Measurements from ENCODE around the gene CCDC85A. TPM values are rescaled to one million over a fixed set of nuclear protein-coding genes. Genes with fewer than 3 reads are reported as not detected.

Gene CCDC85A
- total and polyA plus RNA-seq, 2 of the 8 experiments (the other 6 are each of a cell fraction or from before 2014, with no cell fraction given), result 0.20 TPM; not detected in 1

- no peak overlapping the region for H3K4me3 ChIP-seq (ENCODE audit: extremely low read depth in 1 of 4, insufficient read depth in 2 of 4, low read depth in 3 of 4, low read length in 4 of 4)
- H2BK20ac ChIP-seq (ENCODE audit: low read length), result no peak overlapping the region
- H4K8ac ChIP-seq (ENCODE audit: extremely low read depth, insufficient read depth, low read length), result no peak overlapping the region
- H3K23me2 ChIP-seq (ENCODE audit: low read depth, low read length), result no peaks in the 10 kb centered on the region; the same call in 1 of the 2 replicates
- H3K27me3 ChIP-seq (replicated peaks in 1 of 4; ENCODE audit: control insufficient read depth in 3 of 4, extremely low read depth in 1 of 4, insufficient read depth in 3 of 4, low read length in 3 of 4), result no peaks in the 10 kb centered on the region
- H3K23ac ChIP-seq (ENCODE audit: insufficient read length), result no peak overlapping the region
- no peak overlapping the region for H2BK5ac ChIP-seq (ENCODE audit: low read depth, low read length)
- H3K4ac ChIP-seq (replicated peaks; ENCODE audit: insufficient read length, low read depth, low read length), result no peak overlapping the region
- H2BK12ac ChIP-seq (ENCODE audit: low read depth, low read length), result no peak overlapping the region
- H4K20me1 ChIP-seq (replicated peaks in 1 of 2; ENCODE audit: control insufficient read depth in 1 of 2, insufficient read depth in 2 of 2, low read length in 2 of 2), result no peaks in the 10 kb centered on the region
- H3K14ac ChIP-seq (ENCODE audit: insufficient read length), result no peak overlapping the region
- H2AFZ ChIP-seq (ENCODE audit: low read length), result no peak overlapping the region
- POLR2A ChIA-PET (ENCODE audit: partially characterized antibody), result no interaction called here
- H3K36me3 ChIP-seq (ENCODE audit: control insufficient read depth in 2 of 4, insufficient read depth in 4 of 4, low read length in 3 of 4), result no peaks in the 10 kb centered on the region
- 68% methylated on average over 2 of the region's 2 CpGs; no CpG with 5 or more reads in 1 of the 2 experiments for WGBS, 2 experiments (ENCODE audit: extremely low coverage in 1 of 2, insufficient coverage in 1 of 2, insufficient read length in 1 of 2, insufficient replicate concordance in 2 of 2, low coverage in 1 of 2, low lambda C conversion rate in 2 of 2, missing lambda C conversion rate in 1 of 2)
- FAIRE-seq (no peak), DNase-seq (ENCODE audit: low read depth in 1 of 2, low spot score in 2 of 2) (no peak)
- H2BK120ac ChIP-seq (replicated peaks; ENCODE audit: low read depth, low read length), result no peak overlapping the region
- no peaks in the 10 kb centered on the region for H3K79me1 ChIP-seq (ENCODE audit: low read depth, low read length)
- no peak overlapping the region for H2AK5ac ChIP-seq (ENCODE audit: low read depth, low read length)
- H3K27ac ChIP-seq (ENCODE audit: low read depth, low read length), result no peak overlapping the region
- H3K79me2 ChIP-seq (ENCODE audit: control insufficient read depth in 1 of 2, insufficient read depth in 2 of 2, low read length in 2 of 2), result no peaks in the 10 kb centered on the region
- no peak overlapping the region for H3K4me2 ChIP-seq (ENCODE audit: insufficient read depth in 1 of 2, low read depth in 2 of 2, low read length in 2 of 2)
- no peak overlapping the region for H3K18ac ChIP-seq (ENCODE audit: extremely low read depth, low read length)
- H3K56ac ChIP-seq (replicated peaks; ENCODE audit: insufficient read length, low read depth, low read length), result no peak overlapping the region
- H3K9me3 ChIP-seq (ENCODE audit: insufficient read depth in 2 of 2, low read depth in 1 of 2, low read length in 1 of 2), result no peaks in the 10 kb centered on the region
- peaks cover 0 to 6% (median 1%) of the 10 kb centered on the region in 4 experiments; a peak in 1 of 7 replicates for H3K4me1 ChIP-seq (replicated peaks in 1 of 4; ENCODE audit: control insufficient read depth in 3 of 4, insufficient read depth in 4 of 4, low read length in 3 of 4)
- CTCF ChIA-PET (ENCODE audit: partially characterized antibody), result interaction anchor here (0.6 kb wide), 1 partner anchor 79 kb away, joined by 3 read pairs; no protein-coding TSS in a partner anchor
- no peak overlapping the region for H4K91ac ChIP-seq (replicated peaks; ENCODE audit: insufficient read length, low read length)
- H2BK15ac ChIP-seq (ENCODE audit: low read length), result no peak overlapping the region
- no peak overlapping the region for H3K9ac ChIP-seq (replicated peaks in 1 of 4; ENCODE audit: extremely low read depth in 1 of 4, low read depth in 3 of 4, low read length in 3 of 4)
- no peak for TF ChIP-seq SUZ12 (IDR thresholded peaks at IDR 0.05; ENCODE audit: low read length)
- no peak for TF ChIP-seq POLR2A (IDR thresholded peaks at IDR 0.05; ENCODE audit: control extremely low read depth in 1 of 2, low read depth in 2 of 2, low read length in 2 of 2)
- TF ChIP-seq BACH1 (IDR thresholded peaks at IDR 0.05; ENCODE audit: low read length), result no peak
- TF ChIP-seq TCF12 (IDR thresholded peaks at IDR 0.05; ENCODE audit: low read depth, low read length), result no peak
- no peak for TF ChIP-seq RAD21 (IDR thresholded peaks at IDR 0.05 in 1 of 2, conservative IDR thresholded peaks at IDR 0.05 in 1 of 2; ENCODE audit: low read depth in 2 of 2, low read length in 2 of 2)
- TF ChIP-seq POLR2AphosphoS5 (IDR thresholded peaks at IDR 0.05; ENCODE audit: low read depth, low read length), result no peak
- H4K5ac ChIP-seq (ENCODE audit: insufficient read length, low read depth, low read length), result no peak overlapping the region
Observed at GRCh38 chr2:56271275-56271674, 87.5 kb downstream of the CCDC85A start.

Measured in H1 (cell line).